LNCaP clone FGC (cell line): ENCODE results near the gene CLPSL1.
"Not testable (repeated sequence)": the region's sequence is repeated elsewhere in the genome, so short reads cannot be mapped to it uniquely, and the experiment has no call there.

Experiments
- DNase-seq: peaks from one replicate; pipeline ENCODE4 v3.0.0-alpha.2; 2011; ENCODE audit warnings: low read depth
- H3K4me3 ChIP-seq: 2 replicates; pipeline ENCODE4 v1.5.1; 2011; ENCODE audit warnings: mild to moderate bottlenecking, low read depth, low read length, control low read depth
- TF ChIP-seq, protein P1 (sequence below): IDR thresholded peaks from 2 replicates; pipeline ENCODE4 v1.5.1; 2012; ENCODE audit warnings: mild to moderate bottlenecking; ENCODE audit not compliant: control insufficient read depth, insufficient read depth; ENCODE audit errors: extremely low read depth

Gene CLPSL1, protein sequence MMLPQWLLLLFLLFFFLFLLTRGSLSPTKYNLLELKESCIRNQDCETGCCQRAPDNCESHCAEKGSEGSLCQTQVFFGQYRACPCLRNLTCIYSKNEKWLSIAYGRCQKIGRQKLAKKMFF

DNA sequence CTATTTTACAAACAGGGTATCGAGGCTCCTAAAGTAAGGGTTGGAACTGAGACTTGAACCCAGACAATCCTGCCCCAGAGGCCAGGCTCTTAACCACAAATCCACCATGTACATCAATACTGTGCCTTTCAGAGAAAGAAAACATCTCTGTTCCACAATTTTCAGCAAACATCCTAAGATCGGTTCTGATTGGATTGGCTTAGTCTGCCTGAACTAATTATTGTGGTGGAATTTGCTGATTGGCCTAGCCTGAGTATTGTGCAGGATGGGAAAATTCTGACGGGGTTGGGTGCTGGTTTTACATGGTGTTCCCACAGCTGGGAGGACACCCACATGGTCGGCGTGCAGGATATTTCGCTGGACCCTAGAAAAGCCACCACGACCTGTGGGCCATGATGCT lies at the start of gene CLPSL1:
Gene CLPSL1, plus strand, starts transcription at position 301 of the 400 bp plus-strand sequence. Its CDS starts 92 bp downstream, at position 393.
- TF ChIP-seq, protein P1, sequence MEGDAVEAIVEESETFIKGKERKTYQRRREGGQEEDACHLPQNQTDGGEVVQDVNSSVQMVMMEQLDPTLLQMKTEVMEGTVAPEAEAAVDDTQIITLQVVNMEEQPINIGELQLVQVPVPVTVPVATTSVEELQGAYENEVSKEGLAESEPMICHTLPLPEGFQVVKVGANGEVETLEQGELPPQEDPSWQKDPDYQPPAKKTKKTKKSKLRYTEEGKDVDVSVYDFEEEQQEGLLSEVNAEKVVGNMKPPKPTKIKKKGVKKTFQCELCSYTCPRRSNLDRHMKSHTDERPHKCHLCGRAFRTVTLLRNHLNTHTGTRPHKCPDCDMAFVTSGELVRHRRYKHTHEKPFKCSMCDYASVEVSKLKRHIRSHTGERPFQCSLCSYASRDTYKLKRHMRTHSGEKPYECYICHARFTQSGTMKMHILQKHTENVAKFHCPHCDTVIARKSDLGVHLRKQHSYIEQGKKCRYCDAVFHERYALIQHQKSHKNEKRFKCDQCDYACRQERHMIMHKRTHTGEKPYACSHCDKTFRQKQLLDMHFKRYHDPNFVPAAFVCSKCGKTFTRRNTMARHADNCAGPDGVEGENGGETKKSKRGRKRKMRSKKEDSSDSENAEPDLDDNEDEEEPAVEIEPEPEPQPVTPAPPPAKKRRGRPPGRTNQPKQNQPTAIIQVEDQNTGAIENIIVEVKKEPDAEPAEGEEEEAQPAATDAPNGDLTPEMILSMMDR = no peak
- no peak within 1 kb of the TSS for H3K4me3 ChIP-seq
- DNase-seq = no peak

DNA sequence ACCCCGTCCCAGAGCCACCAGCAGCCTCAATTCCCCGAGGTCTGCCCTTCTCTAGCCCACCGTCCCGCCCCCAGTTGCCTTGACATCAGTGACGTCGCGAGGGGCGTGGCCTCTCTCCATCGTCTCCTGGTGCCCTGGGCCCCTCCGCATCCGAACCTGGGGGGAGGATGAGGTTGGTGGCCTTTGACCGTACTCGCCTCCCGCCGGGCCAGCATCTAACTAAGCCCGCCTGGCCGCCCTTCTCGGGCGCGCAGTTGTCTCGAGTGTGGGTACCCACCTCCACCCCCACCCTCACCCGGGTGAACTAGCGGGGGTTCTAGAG lies 49.4 kb upstream of the CLPSL1 start:
- DNase-seq = no peak
- TF ChIP-seq, protein P1 = no peak

DNA sequence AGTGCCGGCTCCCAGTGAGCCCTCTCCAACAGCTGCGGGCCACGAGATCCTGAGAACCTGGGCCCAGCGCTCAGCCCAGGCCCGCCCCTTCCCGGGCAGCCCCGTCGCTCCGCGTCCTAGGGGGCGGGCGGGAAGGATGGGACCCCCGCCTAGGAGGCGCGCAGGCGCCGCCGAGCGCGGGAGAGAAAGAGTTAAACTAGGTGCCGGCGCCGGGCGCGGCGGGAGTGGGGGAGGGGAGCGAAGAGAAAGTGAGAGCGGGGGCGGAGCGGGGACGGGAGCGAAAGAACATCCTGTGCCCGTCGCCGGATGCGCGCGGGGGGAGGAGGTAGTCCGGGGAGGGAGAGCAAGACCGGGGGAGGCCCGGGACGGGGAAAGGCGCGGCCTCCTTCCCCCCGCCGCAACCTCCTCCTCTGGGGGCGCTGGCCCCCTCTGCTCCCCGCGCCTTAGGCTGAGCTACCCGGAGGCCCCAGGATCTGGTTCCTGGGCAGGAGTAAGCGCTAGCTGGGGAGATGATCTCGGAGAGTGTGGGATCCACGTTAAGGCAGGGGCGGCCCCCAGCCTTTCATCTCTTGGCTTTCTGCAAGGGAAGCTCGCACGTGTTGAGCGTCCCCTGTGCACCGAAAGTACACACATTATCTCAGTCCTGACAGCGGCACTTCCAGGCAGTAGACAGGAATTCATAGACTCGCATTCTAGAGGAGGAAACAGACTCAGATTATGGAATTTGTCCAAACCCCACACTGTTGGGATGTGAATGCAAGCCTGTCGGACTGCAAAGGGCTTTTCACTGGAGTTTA lies 48.9 kb upstream of the CLPSL1 start:
- peak overlapping the region; percentile 58 for H3K4me3 ChIP-seq
- peak; percentile 69 for DNase-seq
- TF ChIP-seq, protein P1 = no peak

More for the DNA sequence above, 49.4 kb upstream of the CLPSL1 start:
- peak overlapping the region; percentile 58 for H3K4me3 ChIP-seq

DNA sequence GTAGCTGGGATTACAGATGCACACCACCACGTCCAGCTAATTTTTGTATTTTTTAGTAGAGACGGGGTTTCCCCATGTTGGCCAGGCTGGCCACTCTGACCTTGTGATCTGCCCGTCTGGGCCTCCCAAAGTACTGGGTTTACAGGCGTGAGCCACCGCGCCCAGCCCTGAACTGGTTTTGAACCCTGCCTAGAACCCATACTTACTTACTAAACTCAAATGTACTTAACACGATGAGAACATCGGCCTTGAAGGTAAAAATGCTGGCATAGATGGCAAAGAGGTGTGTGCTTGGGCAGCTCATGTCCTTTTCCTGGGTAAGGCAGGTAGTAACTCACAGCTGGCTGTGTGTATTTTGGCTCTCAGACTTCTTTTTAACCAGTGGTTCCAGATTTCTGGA lies 47.2 kb upstream of the CLPSL1 start:
- H3K4me3 ChIP-seq = no peak overlapping the region
- TF ChIP-seq, protein P1 = no peak
- DNase-seq = peak; percentile 58

DNA sequence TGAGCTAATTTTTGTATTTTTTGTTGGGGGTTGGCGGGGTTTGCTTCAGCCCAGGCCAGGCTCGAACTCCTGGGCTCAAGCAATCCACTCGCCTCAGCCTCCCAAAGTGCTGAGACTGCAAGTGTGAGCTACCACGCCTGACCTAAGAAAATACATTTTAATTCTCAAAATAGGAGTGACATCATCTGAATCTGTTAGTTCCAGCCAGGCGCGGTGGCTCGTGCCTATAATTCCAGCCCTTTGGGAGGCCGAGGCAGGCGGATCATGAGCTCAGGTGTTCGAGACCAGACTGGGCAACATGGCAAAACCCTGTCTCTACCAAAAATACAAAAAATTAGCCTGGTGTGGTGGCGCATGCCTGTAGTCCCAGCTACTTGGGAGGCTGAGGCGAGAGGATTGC lies 46.5 kb upstream of the CLPSL1 start:
- not testable (repeated sequence) for DNase-seq, H3K4me3 ChIP-seq

DNA sequence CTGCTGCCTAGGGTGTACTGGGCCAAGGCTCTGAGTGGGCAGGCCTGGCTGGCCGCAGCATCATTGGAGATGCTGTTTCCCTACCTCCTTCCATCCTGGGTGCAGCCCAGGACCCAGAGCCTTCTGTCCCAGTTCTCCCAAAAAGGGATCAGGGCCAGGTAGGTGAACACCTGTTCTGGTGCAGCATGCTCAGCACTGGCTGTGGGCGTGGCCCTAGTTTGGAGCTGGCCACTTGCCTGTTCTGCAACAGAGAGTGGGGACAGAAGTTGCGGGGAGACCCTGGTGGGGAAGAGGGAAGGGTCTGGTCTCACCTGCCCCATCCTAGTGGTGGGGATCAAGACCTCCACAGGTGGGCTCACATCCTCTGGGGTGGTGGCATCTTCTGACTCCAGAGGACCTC lies 45.4 kb upstream of the CLPSL1 start:
- H3K4me3 ChIP-seq = no peak overlapping the region
- TF ChIP-seq, protein P1 = no peak
- no peak for DNase-seq

DNA sequence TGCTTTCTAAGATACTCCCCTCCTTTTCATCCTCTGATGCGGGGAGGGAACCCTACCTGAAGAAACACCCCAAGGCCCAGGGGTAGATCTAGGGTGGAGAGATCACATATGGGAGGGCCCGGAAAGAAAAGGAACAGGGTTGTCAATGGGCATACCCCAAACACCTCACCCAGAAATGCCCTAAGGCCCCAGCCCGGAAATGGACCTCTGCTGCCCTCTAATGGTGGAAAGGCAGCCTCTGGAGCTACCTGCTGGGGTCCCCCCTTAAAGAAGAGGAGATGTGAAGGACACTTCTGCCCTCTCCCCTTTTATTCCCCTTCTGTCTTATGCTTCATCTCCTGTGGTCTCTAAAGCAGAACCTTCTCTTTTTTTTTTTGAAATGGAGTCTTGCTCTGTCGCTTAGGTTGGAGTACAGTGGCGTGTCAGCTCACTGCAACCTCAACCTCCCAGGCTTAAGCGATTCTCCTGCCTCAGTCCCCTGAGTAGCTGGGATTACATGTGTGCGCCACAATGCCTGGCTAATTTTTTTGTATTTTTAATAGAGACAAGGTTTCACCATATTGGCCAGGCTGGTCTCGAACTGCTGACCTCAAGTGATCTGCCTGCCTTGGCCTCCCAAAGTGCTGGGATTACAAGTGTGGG lies 44.4 kb upstream of the CLPSL1 start:
- TF ChIP-seq, protein P1 = peak; percentile 81
- no peak for DNase-seq
- no peak overlapping the region for H3K4me3 ChIP-seq
